ENCODE measurements around the gene NANS. TPM values are rescaled to one million over a fixed set of nuclear protein-coding genes. Genes with fewer than 3 reads are reported as not detected.
A peak's percentile ranks its signal among the peaks of the same experiment; 100 is the strongest.

The NANS gene
- total and polyA plus RNA-seq, 10 of the 15 experiments (the other 5 are each of a cell fraction or from before 2014, with no cell fraction given): 21.0 to 126 (median 52.3) TPM

GRCh38 chr9:98128316-98128715, 71.8 kb downstream of the NANS start (continued):
- TF ChIP-seq ELK1 (IDR thresholded peaks at IDR 0.05; ENCODE audit: low read depth, low read length): no peak
- TF ChIP-seq KAT2A (conservative IDR thresholded peaks at IDR 0.05; ENCODE audit: control insufficient read depth, low read depth, low read length): no peak
- TF ChIP-seq ATF7 (IDR thresholded peaks at IDR 0.05; ENCODE audit: low read depth): no peak
- no peak for TF ChIP-seq SUPT20H (IDR thresholded peaks at IDR 0.05; ENCODE audit: borderline replicate concordance, control insufficient read depth, low read depth, low read length)
- TF ChIP-seq CBX3 (IDR thresholded peaks at IDR 0.05; ENCODE audit: borderline replicate concordance, low read depth): no peak
- TF ChIP-seq USF1 (IDR thresholded peaks at IDR 0.05; ENCODE audit: borderline replicate concordance, extremely low read length, insufficient read depth, low read depth, low read length): no peak
- no peak for TF ChIP-seq RAD21 (IDR thresholded peaks at IDR 0.05; ENCODE audit: insufficient read depth, low read depth, low read length)

- Histone ChIP-seq H2AFZ (ENCODE audit: control insufficient read depth, low read depth, low read length) (peak overlapping the region; percentile 9; the same call in 1 of the 2 replicates), H3K4me1 (ENCODE audit: control insufficient read depth, insufficient read depth, low read length) (peaks cover 12% of the 10 kb centered on the region), H3K9me3 (replicated peaks; ENCODE audit: control insufficient read depth, insufficient read depth, low read length) (no peaks in the 10 kb centered on the region), H3K4me3 (no peak overlapping the region), H3K27me3 (replicated peaks in 1 of 2; ENCODE audit: control insufficient read depth in 2 of 2, insufficient read depth in 2 of 2, low read length in 1 of 2) (no peaks in the 10 kb centered on the region), H3K9ac (ENCODE audit: control insufficient read depth, insufficient read depth, low read length) (no peak overlapping the region; the same call in 1 of the 2 replicates), H4K20me1 (ENCODE audit: control insufficient read depth, insufficient read depth) (no peaks in the 10 kb centered on the region), H3K27ac (ENCODE audit: control insufficient read depth, insufficient read depth) (no peak overlapping the region), H3K79me2 (ENCODE audit: control insufficient read depth, insufficient read depth, low read length) (no peaks in the 10 kb centered on the region), H3K4me2 (ENCODE audit: control insufficient read depth, insufficient read depth) (0 out of 2 replicates have a peak overlapping the region, but pooled peaks have one; percentile 1), H3K36me3 (ENCODE audit: control insufficient read depth in 2 of 2, insufficient read depth in 2 of 2, low read length in 1 of 2) (no peaks in the 10 kb centered on the region)
- 64% methylated on average over 10 of the region's 10 CpGs for WGBS (ENCODE audit: insufficient coverage, insufficient replicate concordance, low lambda C conversion rate, missing lambda C conversion rate)
- peak; percentile 89 for ATAC-seq
- ChIA-PET RAD21 (ENCODE audit: unreplicated experiment) (interaction anchor here (2.2 kb wide), 1 partner anchor 11 kb away, joined by 12 read pairs; the partner anchor contains the start of gene TRIM14), POLR2A (no interaction called here), CTCF (interaction anchor here (0.9 to 1.9 kb wide), 5 partner anchors 11 to 126 kb away, joined by 3 to 8 read pairs (median 4); partner anchors contain the start of genes TBC1D2 and TRIM14), SMC1A (ENCODE audit: uncharacterized antibody, unreplicated experiment) (interaction anchor here (1.1 to 2.1 kb wide), 8 partner anchors 9 to 135 kb away, joined by 3 to 12 read pairs (median 4); partner anchors contain the start of gene TRIM14)
- in situ Hi-C loops (cut with MboI) (no loop called here), intact Hi-C loops (cut with micrococcal nuclease; ENCODE audit: unreplicated experiment) (no loop called here)
- FAIRE-seq: peak; percentile 95
- BruUV-seq (replicated peaks): no TSS peak
- no peak for DNase-seq (ENCODE audit: low read depth, low spot score)
- TF ChIP-seq FOXK2 (IDR thresholded peaks at IDR 0.05) (no peak), ETV6 (conservative IDR thresholded peaks at IDR 0.05 in 1 of 2, IDR thresholded peaks at IDR 0.05 in 1 of 2; ENCODE audit: borderline replicate concordance in 1 of 2, low read depth in 1 of 2) (peak in 1 of 2 experiments; percentile 84; a peak in 2 of 4 replicates), EED (IDR thresholded peaks at IDR 0.05; ENCODE audit: low read depth) (peak; percentile 69), MTA2 (IDR thresholded peaks at IDR 0.05; ENCODE audit: low read depth) (no peak), IKZF2 (IDR thresholded peaks at IDR 0.05) (peak; percentile 42 to 45; a peak in 2 of 4 replicates), SUZ12 (IDR thresholded peaks at IDR 0.05; ENCODE audit: unreplicated experiment) (no peak), RUNX3 (IDR thresholded peaks at IDR 0.05; ENCODE audit: low read length) (peak; percentile 63), E2F4 (IDR thresholded peaks at IDR 0.05; ENCODE audit: low read depth, low read length) (no peak), REST (IDR thresholded peaks at IDR 0.05; ENCODE audit: low read depth, low read length) (no peak)
Measured at GRCh38 chr9:98129451-98129881, 72.9 kb downstream of the NANS start.

Measured in GM12878 (cell line).